ENCODE measurements around the gene LBHD2. TPM values are rescaled to one million over a fixed set of nuclear protein-coding genes. Genes with fewer than 3 reads are reported as not detected.
"Not testable (repeated sequence)": the region's sequence is repeated elsewhere in the genome, so short reads cannot be mapped to it uniquely, and the experiment has no call there.

LBHD2 gene
- total RNA-seq, 3 donors from 2014 or later, result not detected

DNA sequence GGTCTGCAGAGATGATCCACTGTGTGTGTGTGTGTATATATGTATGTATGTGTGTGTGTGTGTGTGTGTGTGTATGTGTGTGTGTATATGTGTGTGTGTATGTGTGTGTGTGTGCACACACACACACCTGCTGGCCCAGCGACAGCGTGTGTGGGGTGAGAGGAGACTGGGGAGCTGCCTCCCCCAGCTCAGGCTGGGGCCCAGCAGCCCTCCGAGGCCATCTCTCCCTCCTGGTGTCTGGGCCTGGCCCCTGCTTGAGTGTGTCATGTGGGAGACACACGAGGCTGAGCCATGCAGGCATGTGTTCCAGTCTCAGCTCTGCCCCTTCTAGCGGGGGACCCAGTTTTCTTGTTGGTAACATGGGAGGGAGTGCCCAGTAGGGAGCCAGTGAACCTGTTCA is 29.3 kb downstream of the LBHD2 start:
- Mint-ChIP-seq H3K36me3 (ENCODE audit: insufficient read depth) (no peaks in the 10 kb centered on the region), H3K9me3 (no peaks in the 10 kb centered on the region), H3K4me3 (no peak overlapping the region), H3K4me1 (ENCODE audit: low read depth) (peaks cover 7% of the 10 kb centered on the region), H3K27me3 (ENCODE audit: low read depth) (peaks cover 14% of the 10 kb centered on the region)
- no peak for ATAC-seq
- no peak for DNase-seq

DNA sequence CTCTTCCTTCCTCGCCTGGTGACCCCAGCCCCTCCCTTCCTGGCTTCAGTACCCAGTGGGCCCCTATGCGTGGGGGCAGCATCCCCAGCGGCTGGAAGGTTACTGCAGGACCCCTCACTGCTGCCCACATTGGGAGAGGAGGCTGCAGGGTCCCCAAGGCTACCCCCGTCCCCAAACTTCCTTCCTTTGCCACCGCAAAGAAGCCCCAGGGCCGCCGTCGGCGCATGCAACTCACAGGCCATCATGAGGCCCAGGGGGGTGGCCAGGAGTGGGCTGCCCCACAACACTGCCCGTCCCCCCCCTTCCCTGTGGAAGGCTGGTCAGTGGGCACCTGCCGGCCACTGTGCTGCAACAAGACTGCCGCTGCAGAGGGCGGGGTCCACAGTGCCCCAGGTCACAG is 29.8 kb downstream of the LBHD2 start:
- no peak for ATAC-seq
- Mint-ChIP-seq H3K36me3 (ENCODE audit: insufficient read depth) (no peaks in the 10 kb centered on the region), H3K4me3 (no peak overlapping the region), H3K9me3 (no peaks in the 10 kb centered on the region), H3K4me1 (ENCODE audit: low read depth) (peaks cover 7% of the 10 kb centered on the region), H3K27me3 (ENCODE audit: low read depth) (peaks cover 13% of the 10 kb centered on the region)
- DNase-seq, result no peak

- not testable (repeated sequence) for H3K9me3 Mint-ChIP-seq; H3K36me3 Mint-ChIP-seq (ENCODE audit: insufficient read depth); DNase-seq; H3K4me1 Mint-ChIP-seq (ENCODE audit: low read depth); ATAC-seq
- Mint-ChIP-seq H3K4me3 (peak overlapping the region; percentile 30), H3K27me3 (ENCODE audit: low read depth) (peaks cover 20% of the 10 kb centered on the region)
Observed at GRCh38 chr14:103115086-103115679, 31.2 kb downstream of the LBHD2 start.

GRCh38 chr14:103115845-103116572 is 32.0 kb downstream of the LBHD2 start:
- peaks cover 19% of the 10 kb centered on the region for H3K27me3 Mint-ChIP-seq (ENCODE audit: low read depth)
- no peaks in the 10 kb centered on the region for H3K36me3 Mint-ChIP-seq (ENCODE audit: insufficient read depth)
- ATAC-seq (no peak), DNase-seq (no peak)
- H3K9me3 Mint-ChIP-seq, result no peaks in the 10 kb centered on the region
- H3K4me3 Mint-ChIP-seq, result no peak overlapping the region
- H3K4me1 Mint-ChIP-seq (ENCODE audit: low read depth), result peaks cover 7% of the 10 kb centered on the region

GRCh38 chr14:103116636-103117035 is 32.6 kb downstream of the LBHD2 start:
- DNase-seq (no peak), ATAC-seq (no peak)
- Mint-ChIP-seq H3K27me3 (ENCODE audit: low read depth) (peaks cover 20% of the 10 kb centered on the region), H3K4me1 (ENCODE audit: low read depth) (peaks cover 7% of the 10 kb centered on the region), H3K36me3 (ENCODE audit: insufficient read depth) (no peaks in the 10 kb centered on the region), H3K9me3 (no peaks in the 10 kb centered on the region), H3K4me3 (no peak overlapping the region)

GRCh38 chr14:103117499-103117898 is 33.5 kb downstream of the LBHD2 start:
- ATAC-seq; H3K36me3 Mint-ChIP-seq (ENCODE audit: insufficient read depth); DNase-seq; H3K9me3 Mint-ChIP-seq; H3K4me3 Mint-ChIP-seq; H3K4me1 Mint-ChIP-seq (ENCODE audit: low read depth): not testable (repeated sequence)
- H3K27me3 Mint-ChIP-seq (ENCODE audit: low read depth), result peaks cover 22% of the 10 kb centered on the region

DNA sequence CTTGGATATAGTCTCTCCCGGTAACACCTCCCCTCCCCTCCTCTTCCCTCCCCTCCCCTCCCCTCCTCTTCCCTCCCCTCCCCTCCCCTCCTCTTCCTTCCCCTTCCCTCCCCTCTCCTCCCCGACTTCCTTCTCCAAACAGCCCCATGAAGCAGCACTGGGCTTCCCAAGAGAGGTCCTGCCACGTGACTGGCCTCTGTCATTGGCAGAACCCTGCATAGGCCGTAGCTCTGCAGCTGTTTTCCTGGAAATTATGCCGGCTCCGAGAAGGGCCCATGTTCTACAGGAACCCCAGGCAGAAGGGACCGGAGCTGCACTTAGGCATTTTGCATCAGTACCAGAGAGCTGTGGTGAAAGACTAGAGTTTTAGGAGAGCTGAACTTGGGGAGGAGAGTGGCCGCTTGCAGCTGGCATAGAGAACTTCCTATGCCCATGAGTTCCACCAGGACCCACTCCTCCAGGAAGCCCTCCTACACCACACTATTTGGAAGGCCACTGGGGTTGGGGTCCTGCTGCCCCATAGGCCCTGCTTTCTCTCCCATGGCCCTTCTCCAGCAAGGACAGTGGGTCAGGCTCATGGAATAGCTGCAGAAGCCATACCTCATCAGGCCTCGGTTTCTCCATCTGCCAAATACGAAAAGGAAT is 34.1 kb downstream of the LBHD2 start:
- ATAC-seq, result no peak
- peaks cover 22% of the 10 kb centered on the region for H3K27me3 Mint-ChIP-seq (ENCODE audit: low read depth)
- no peaks in the 10 kb centered on the region for H3K36me3 Mint-ChIP-seq (ENCODE audit: insufficient read depth)
- H3K9me3 Mint-ChIP-seq, result no peaks in the 10 kb centered on the region
- peaks cover 7% of the 10 kb centered on the region for H3K4me1 Mint-ChIP-seq (ENCODE audit: low read depth)
- H3K4me3 Mint-ChIP-seq, result no peak overlapping the region
- no peak for DNase-seq

GRCh38 chr14:103118663-103119404 is 34.8 kb downstream of the LBHD2 start:
- Mint-ChIP-seq H3K36me3 (ENCODE audit: insufficient read depth) (no peaks in the 10 kb centered on the region), H3K4me3 (no peak overlapping the region), H3K27me3 (ENCODE audit: low read depth) (peaks cover 24% of the 10 kb centered on the region), H3K4me1 (ENCODE audit: low read depth) (peaks cover 7% of the 10 kb centered on the region), H3K9me3 (no peaks in the 10 kb centered on the region)
- ATAC-seq, result no peak
- DNase-seq, result no peak

DNA sequence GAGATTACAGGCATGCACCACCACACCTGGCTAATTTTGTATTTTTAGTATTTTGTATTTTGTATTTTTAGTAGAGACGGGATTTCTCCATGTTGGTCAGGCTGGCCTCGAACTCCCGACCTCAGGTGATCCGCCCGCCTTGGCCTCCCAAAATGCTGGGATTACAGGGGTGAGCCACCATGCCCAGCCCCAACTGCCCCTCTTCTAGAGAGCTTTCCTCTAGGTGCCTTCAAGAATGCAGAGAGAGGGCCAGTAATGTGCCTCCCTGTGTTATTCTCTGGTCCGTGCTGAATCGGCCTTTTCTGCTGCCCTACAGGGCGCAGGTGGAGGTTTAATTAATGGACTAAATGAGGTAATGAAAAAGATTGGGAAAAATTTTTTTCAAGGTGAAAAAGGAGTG is 35.5 kb downstream of the LBHD2 start:
- H3K9me3 Mint-ChIP-seq; H3K4me1 Mint-ChIP-seq (ENCODE audit: low read depth); H3K36me3 Mint-ChIP-seq (ENCODE audit: insufficient read depth); ATAC-seq; DNase-seq; H3K4me3 Mint-ChIP-seq: not testable (repeated sequence)
- H3K27me3 Mint-ChIP-seq (ENCODE audit: low read depth), result peaks cover 30% of the 10 kb centered on the region

DNA sequence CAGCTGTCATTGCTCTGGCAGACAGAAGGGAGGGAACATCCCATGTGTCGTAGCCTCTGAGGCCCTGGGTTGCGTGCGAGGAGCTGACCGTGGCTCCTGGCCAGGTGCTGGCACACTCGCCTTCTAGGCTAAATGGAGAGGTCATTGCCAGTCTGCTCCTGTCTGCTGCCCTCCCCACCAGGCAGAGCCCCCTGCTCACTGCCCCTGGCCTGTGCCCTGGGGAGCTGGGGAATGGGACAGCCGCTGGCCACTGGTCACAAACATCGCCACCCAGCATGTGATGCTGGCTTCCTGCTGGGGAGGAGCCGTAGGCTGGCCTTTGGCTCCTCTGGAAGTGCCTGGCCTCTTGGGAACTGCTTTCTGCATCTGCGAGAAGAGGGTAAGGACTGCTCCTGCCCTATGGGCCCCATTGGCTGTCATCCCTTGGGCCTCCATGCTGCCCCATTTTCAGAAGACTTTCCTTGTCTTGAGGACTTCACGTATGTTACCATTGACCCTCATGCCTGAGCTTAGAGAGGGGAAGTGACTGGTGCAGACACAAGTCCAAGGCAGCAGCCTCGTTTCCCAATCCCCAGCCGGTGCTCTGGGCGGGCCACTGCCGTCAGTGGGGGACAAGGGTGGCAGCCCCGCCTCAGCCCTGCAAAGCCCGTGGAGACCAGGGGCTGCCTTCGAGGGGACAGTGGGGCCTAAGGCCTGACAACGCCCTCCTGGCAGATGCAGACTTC is 37.3 kb downstream of the LBHD2 start:
- Mint-ChIP-seq H3K4me3 (no peak overlapping the region), H3K4me1 (ENCODE audit: low read depth) (peaks cover 2% of the 10 kb centered on the region), H3K9me3 (no peaks in the 10 kb centered on the region), H3K36me3 (ENCODE audit: insufficient read depth) (no peaks in the 10 kb centered on the region), H3K27me3 (ENCODE audit: low read depth) (peaks cover 30% of the 10 kb centered on the region)
- DNase-seq (no peak), ATAC-seq (no peak)

- Mint-ChIP-seq H3K36me3 (ENCODE audit: insufficient read depth) (no peaks in the 10 kb centered on the region), H3K4me1 (ENCODE audit: low read depth) (peaks cover 2% of the 10 kb centered on the region)
- no peak for ATAC-seq
Observed at GRCh38 chr14:103121846-103122584, 38.0 kb downstream of the LBHD2 start.

DNA sequence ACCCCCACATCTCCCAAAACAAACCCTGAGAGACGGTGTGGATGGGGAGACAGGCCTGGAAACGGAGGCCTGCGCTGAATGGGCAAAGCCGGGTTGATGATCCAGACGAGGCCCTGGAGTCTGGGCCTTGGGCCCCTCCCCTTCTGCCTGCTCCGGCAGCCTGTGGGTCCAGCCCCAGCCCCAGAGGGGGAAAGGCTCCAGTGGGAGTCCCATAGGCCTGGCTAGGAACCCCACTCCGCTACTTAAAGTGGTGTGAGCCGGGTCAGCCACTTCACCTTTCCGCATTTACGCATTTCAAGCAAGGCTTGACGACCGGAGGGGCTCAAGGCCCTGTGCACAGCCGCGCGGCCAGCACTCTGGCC is 38.6 kb downstream of the LBHD2 start:
- ATAC-seq, result peak in 1 of 2 donors; percentile 16
- H3K27me3 Mint-ChIP-seq (ENCODE audit: low read depth), result peaks cover 30% of the 10 kb centered on the region
- H3K4me3 Mint-ChIP-seq, result no peak overlapping the region
- H3K4me1 Mint-ChIP-seq (ENCODE audit: low read depth), result peaks cover 2% of the 10 kb centered on the region
- H3K9me3 Mint-ChIP-seq, result no peaks in the 10 kb centered on the region
- no peaks in the 10 kb centered on the region for H3K36me3 Mint-ChIP-seq (ENCODE audit: insufficient read depth)
- DNase-seq, result no peak

More at GRCh38 chr14:103121846-103122584, 38.0 kb downstream of the LBHD2 start:
- H3K4me3 Mint-ChIP-seq, result peak overlapping the region; percentile 31
- H3K9me3 Mint-ChIP-seq, result no peaks in the 10 kb centered on the region
- no peak for DNase-seq
- H3K27me3 Mint-ChIP-seq (ENCODE audit: low read depth), result peaks cover 30% of the 10 kb centered on the region

DNA sequence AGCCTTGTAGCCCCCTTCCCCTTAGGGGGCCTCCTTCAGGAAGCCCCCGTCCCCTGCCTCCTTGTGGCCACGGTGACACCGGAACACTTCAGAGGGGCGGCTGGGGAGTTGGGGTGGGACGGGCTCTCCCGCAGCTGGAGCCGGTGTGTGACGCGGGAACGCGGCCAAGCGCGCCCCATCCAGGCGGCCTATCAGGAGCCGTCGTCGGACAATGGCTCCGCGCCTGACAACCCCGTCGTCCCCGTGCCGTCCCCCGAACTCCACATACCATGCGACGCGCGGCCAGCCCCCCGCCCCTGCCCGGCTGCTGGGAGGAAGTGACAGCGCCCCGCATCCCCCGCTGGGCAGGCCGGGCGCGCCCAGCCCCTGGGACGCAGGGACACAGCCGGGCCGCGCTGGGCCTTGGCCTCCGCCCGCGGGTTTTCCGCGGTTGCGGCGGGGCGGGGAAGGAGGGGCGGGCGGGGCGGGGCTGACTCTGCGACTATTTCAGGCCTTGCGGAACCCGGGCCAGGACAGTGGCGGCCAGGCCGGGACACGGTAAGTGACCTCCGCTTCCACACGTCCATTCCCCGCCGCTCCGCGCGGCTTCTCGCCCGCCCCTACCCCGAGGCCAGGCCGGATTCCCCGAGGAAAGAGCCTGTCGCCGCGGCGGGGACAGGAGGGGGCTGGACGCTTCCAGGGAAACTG is 39.1 kb downstream of the LBHD2 start, which contains the start of gene TNFAIP2:
TSS of gene TNFAIP2 (plus strand) at position 515 of the 687 bp plus-strand sequence. CDS start 2,997 bp downstream, outside the sequence.
- H3K36me3 Mint-ChIP-seq (ENCODE audit: insufficient read depth), result no peaks in the 10 kb centered on the region
- DNase-seq, result no peak
- peaks cover 30% of the 10 kb centered on the region for H3K27me3 Mint-ChIP-seq (ENCODE audit: low read depth)
- H3K4me3 Mint-ChIP-seq, result peak within 1 kb of the TSS; percentile 29
- ATAC-seq, result peak; percentile 42 to 47
- H3K9me3 Mint-ChIP-seq, result no peaks in the 10 kb centered on the region
- peaks cover 2% of the 10 kb centered on the region for H3K4me1 Mint-ChIP-seq (ENCODE audit: low read depth)

All from activated T-cell treated with anti-CD3 and anti-CD28 coated beads, Interleukin-2, amount 50 U/mL, for 4 hours (primary cell).